Measurements from ENCODE around the gene HOXB4. TPM values are rescaled to one million over a fixed set of nuclear protein-coding genes. Genes with fewer than 3 reads are reported as not detected.

HOXB4 gene
- total and polyA plus RNA-seq, 10 of the 15 experiments (the other 5 are each of a cell fraction or from before 2014, with no cell fraction given) = 0.35 to 5.8 (median 3.0) TPM

- CTCF ChIA-PET = interaction anchor here (0.8 to 2.4 kb wide), 5 partner anchors 9 to 600 kb away, joined by 3 to 16 read pairs (median 3); no protein-coding TSS in a partner anchor
- Histone ChIP-seq H3K36me3 (ENCODE audit: control insufficient read depth in 2 of 2, insufficient read depth in 2 of 2, low read length in 1 of 2) (no peaks in the 10 kb centered on the region; a peak in 1 of 4 replicates), H3K4me3 (peak overlapping the region; percentile 65), H2AFZ (ENCODE audit: control insufficient read depth, low read depth, low read length) (no peak overlapping the region), H3K79me2 (ENCODE audit: control insufficient read depth, insufficient read depth, low read length) (no peaks in the 10 kb centered on the region), H3K27ac (ENCODE audit: control insufficient read depth, insufficient read depth) (no peak overlapping the region), H3K4me2 (ENCODE audit: control insufficient read depth, insufficient read depth) (peak overlapping the region; percentile 79), H3K9ac (ENCODE audit: control insufficient read depth, insufficient read depth, low read length) (no peak overlapping the region), H4K20me1 (ENCODE audit: control insufficient read depth, insufficient read depth) (no peaks in the 10 kb centered on the region), H3K27me3 (replicated peaks in 1 of 2; ENCODE audit: control insufficient read depth in 2 of 2, insufficient read depth in 2 of 2, low read length in 1 of 2) (peaks cover 36% of the 10 kb centered on the region in 2 experiments), H3K9me3 (replicated peaks; ENCODE audit: control insufficient read depth, insufficient read depth, low read length) (no peaks in the 10 kb centered on the region), H3K4me1 (ENCODE audit: control insufficient read depth, insufficient read depth, low read length) (no peaks in the 10 kb centered on the region)
- ATAC-seq = peak; percentile 87
- RAD21 ChIA-PET (ENCODE audit: unreplicated experiment) = interaction anchor here (0.8 to 1.4 kb wide), 5 partner anchors 11 to 600 kb away, joined by 3 to 4 read pairs (median 3); no protein-coding TSS in a partner anchor
- DNase-seq (ENCODE audit: low read depth, low spot score) = no peak
- TF ChIP-seq SREBF1 (IDR thresholded peaks at IDR 0.05; ENCODE audit: low read length) = no peak
- TF ChIP-seq EGR1 (IDR thresholded peaks at IDR 0.05; ENCODE audit: borderline replicate concordance in 1 of 2, low read depth in 2 of 2, low read length in 2 of 2) = no peak
- peak; percentile 74 for TF ChIP-seq HDAC6 (IDR thresholded peaks at IDR 0.05; ENCODE audit: unreplicated experiment)
- no peak for TF ChIP-seq ZZZ3 (IDR thresholded peaks at IDR 0.05; ENCODE audit: control insufficient read depth, insufficient read length, low read depth)
- TF ChIP-seq BACH1 (IDR thresholded peaks at IDR 0.05; ENCODE audit: borderline replicate concordance) = 0 out of 2 replicates have a peak, but pooled peaks have one; percentile 25
- TF ChIP-seq ETV6 (conservative IDR thresholded peaks at IDR 0.05 in 1 of 2, IDR thresholded peaks at IDR 0.05 in 1 of 2; ENCODE audit: borderline replicate concordance in 1 of 2, low read depth in 1 of 2) = no peak
- 0 out of 2 replicates have a peak, but pooled peaks have one; percentile 25 for TF ChIP-seq GATAD2B (conservative IDR thresholded peaks at IDR 0.05; ENCODE audit: low read depth)
- peak; percentile 90 for TF ChIP-seq SUZ12 (IDR thresholded peaks at IDR 0.05; ENCODE audit: unreplicated experiment)
- peak; percentile 18; the same call in 1 of the 2 replicates for TF ChIP-seq RB1 (IDR thresholded peaks at IDR 0.05; ENCODE audit: borderline replicate concordance)
- TF ChIP-seq HDAC2 (IDR thresholded peaks at IDR 0.05) = no peak
- no peak for TF ChIP-seq ZBTB40 (IDR thresholded peaks at IDR 0.05; ENCODE audit: borderline replicate concordance)
- no peak for TF ChIP-seq HCFC1 (IDR thresholded peaks at IDR 0.05; ENCODE audit: low read length)
- no peak for TF ChIP-seq RBBP5 (conservative IDR thresholded peaks at IDR 0.05)
- peak; percentile 42 for TF ChIP-seq IKZF1 (conservative IDR thresholded peaks at IDR 0.05)
- TF ChIP-seq BHLHE40 (IDR thresholded peaks at IDR 0.05; ENCODE audit: borderline replicate concordance in 1 of 2, low read depth in 2 of 2, low read length in 1 of 2) = peak in 1 of 2 experiments; percentile 45; a peak in 1 of 4 replicates
- 0 out of 2 replicates have a peak, but pooled peaks have one; percentile 23 for TF ChIP-seq EZH2 (IDR thresholded peaks at IDR 0.05; ENCODE audit: borderline replicate concordance, control insufficient read depth, low read depth, low read length)
- SMC1A ChIA-PET (ENCODE audit: uncharacterized antibody, unreplicated experiment) = interaction anchor here (1.4 kb wide), 1 partner anchor 8 kb away, joined by 3 read pairs; no protein-coding TSS in a partner anchor
- in situ Hi-C loops (cut with MboI) (loop anchor here (10.0 kb wide), 1 partner anchor 781 kb away; the partner anchor contains the start of gene SCRN2), intact Hi-C loops (cut with micrococcal nuclease; ENCODE audit: unreplicated experiment) (no loop called here)
- 8% methylated on average over 57 of the region's 69 CpGs for WGBS (ENCODE audit: insufficient coverage, insufficient replicate concordance, low lambda C conversion rate, missing lambda C conversion rate)
- no TSS peak for BruUV-seq (replicated peaks)
- no peak for FAIRE-seq
- POLR2A ChIA-PET = interaction anchor here (0.6 kb wide), 1 partner anchor 16 kb away, joined by 3 read pairs; no protein-coding TSS in a partner anchor
Measured at GRCh38 chr17:48625495-48626244, 47.5 kb upstream of the HOXB4 start.

All from GM12878 (cell line).